Measurements from ENCODE around the gene THAP10.
"Not testable (repeated sequence)": the region's sequence is repeated elsewhere in the genome, so short reads cannot be mapped to it uniquely, and the experiment has no call there.

THAP10 gene

GRCh38 chr15:70873232-70874054 is 18.8 kb downstream of the THAP10 start:
- DNase-seq (ENCODE audit: low spot score) (no peak), ATAC-seq (ENCODE audit: low read depth) (no peak)
- Histone ChIP-seq H3K36me3 (ENCODE audit: low read depth) (no peaks in the 10 kb centered on the region), H3K9me3 (ENCODE audit: severe bottlenecking) (no peaks in the 10 kb centered on the region), H3K4me3 (ENCODE audit: severe bottlenecking) (no peak overlapping the region), H3K4me1 (ENCODE audit: insufficient read depth, poor library complexity, severe bottlenecking) (no peaks in the 10 kb centered on the region), H3K27ac (ENCODE audit: poor library complexity, severe bottlenecking) (no peak overlapping the region), H3K27me3 (ENCODE audit: insufficient read depth, poor library complexity, severe bottlenecking) (no peaks in the 10 kb centered on the region)
- no peak for TF ChIP-seq CTCF (IDR thresholded peaks at IDR 0.05; ENCODE audit: poor library complexity, severe bottlenecking)

DNA sequence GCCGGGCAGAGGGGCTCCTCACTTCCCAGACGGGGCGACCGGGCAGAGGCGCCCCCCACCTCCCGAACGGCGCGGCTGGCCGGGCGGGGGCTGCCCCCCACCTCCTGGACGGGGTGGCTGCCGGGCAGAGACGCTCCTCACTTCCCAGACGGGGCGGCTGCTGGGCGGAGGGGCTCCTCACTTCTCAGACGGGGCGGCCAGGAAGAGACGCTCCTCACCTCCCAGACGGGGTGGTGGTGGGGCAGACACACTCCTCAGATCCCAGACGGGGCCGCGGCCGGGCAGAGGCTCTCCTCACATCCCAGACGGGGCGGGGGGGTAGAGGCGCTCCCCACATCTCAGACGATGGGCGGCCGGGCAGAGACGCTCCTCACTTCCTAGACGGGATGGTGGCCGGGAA is 20.7 kb downstream of the THAP10 start:
- ATAC-seq (ENCODE audit: low read depth); H3K27me3 ChIP-seq (ENCODE audit: insufficient read depth, poor library complexity, severe bottlenecking); H3K4me1 ChIP-seq (ENCODE audit: insufficient read depth, poor library complexity, severe bottlenecking); H3K27ac ChIP-seq (ENCODE audit: poor library complexity, severe bottlenecking); H3K36me3 ChIP-seq (ENCODE audit: low read depth); H3K9me3 ChIP-seq (ENCODE audit: severe bottlenecking); H3K4me3 ChIP-seq (ENCODE audit: severe bottlenecking): not testable (repeated sequence)
- peak; percentile 69 for DNase-seq (ENCODE audit: low spot score)

DNA sequence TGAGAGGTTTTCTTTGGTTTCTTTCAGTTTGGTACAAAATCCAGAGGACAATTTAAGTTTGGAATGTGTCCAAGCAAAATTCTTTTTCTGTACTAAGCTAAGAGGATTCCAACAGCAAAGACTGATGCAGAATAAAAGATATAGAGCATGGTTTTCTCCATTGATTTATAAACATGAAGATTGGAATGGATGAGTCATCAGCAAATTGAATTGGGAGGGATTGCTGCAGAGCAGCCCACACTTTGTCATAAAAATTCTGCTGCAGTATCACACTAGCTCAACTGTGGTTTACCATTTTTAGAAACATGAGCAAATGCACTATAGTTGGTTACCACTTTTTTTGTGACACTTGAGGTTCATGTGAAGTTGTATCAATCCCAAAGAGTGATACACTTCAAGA is 22.2 kb downstream of the THAP10 start:
- H3K9me3 ChIP-seq (ENCODE audit: severe bottlenecking) = no peaks in the 10 kb centered on the region
- peaks cover 5% of the 10 kb centered on the region for H3K4me1 ChIP-seq (ENCODE audit: insufficient read depth, poor library complexity, severe bottlenecking)
- DNase-seq (ENCODE audit: low spot score) = no peak
- H3K36me3 ChIP-seq (ENCODE audit: low read depth) = no peaks in the 10 kb centered on the region
- TF ChIP-seq CTCF (IDR thresholded peaks at IDR 0.05; ENCODE audit: poor library complexity, severe bottlenecking) = no peak
- H3K27me3 ChIP-seq (ENCODE audit: insufficient read depth, poor library complexity, severe bottlenecking) = no peaks in the 10 kb centered on the region
- ATAC-seq (ENCODE audit: low read depth) = peak; percentile 55; the same call in 1 of the 3 replicates
- H3K4me3 ChIP-seq (ENCODE audit: severe bottlenecking) = no peak overlapping the region
- H3K27ac ChIP-seq (ENCODE audit: poor library complexity, severe bottlenecking) = no peak overlapping the region

GRCh38 chr15:70869346-70869745 is 22.9 kb downstream of the THAP10 start:
- ATAC-seq (ENCODE audit: low read depth) (0 out of 3 replicates have a peak, but pooled peaks have one; percentile 21), DNase-seq (ENCODE audit: low spot score) (no peak)
- H3K36me3 ChIP-seq (ENCODE audit: low read depth) = no peaks in the 10 kb centered on the region
- H3K27me3 ChIP-seq (ENCODE audit: insufficient read depth, poor library complexity, severe bottlenecking) = no peaks in the 10 kb centered on the region
- peaks cover 5% of the 10 kb centered on the region for H3K4me1 ChIP-seq (ENCODE audit: insufficient read depth, poor library complexity, severe bottlenecking)
- H3K27ac ChIP-seq (ENCODE audit: poor library complexity, severe bottlenecking) = no peak overlapping the region
- H3K4me3 ChIP-seq (ENCODE audit: severe bottlenecking) = no peak overlapping the region
- H3K9me3 ChIP-seq (ENCODE audit: severe bottlenecking) = no peaks in the 10 kb centered on the region
- TF ChIP-seq CTCF (IDR thresholded peaks at IDR 0.05; ENCODE audit: poor library complexity, severe bottlenecking) = no peak

- no peak for TF ChIP-seq CTCF (IDR thresholded peaks at IDR 0.05; ENCODE audit: poor library complexity, severe bottlenecking)
- H3K9me3 ChIP-seq (ENCODE audit: severe bottlenecking) = no peaks in the 10 kb centered on the region
- ATAC-seq (ENCODE audit: low read depth) = no peak
- peaks cover 14% of the 10 kb centered on the region for H3K4me1 ChIP-seq (ENCODE audit: insufficient read depth, poor library complexity, severe bottlenecking)
- H3K4me3 ChIP-seq (ENCODE audit: severe bottlenecking) = no peak overlapping the region
- no peaks in the 10 kb centered on the region for H3K36me3 ChIP-seq (ENCODE audit: low read depth)
- no peaks in the 10 kb centered on the region for H3K27me3 ChIP-seq (ENCODE audit: insufficient read depth, poor library complexity, severe bottlenecking)
- DNase-seq (ENCODE audit: low spot score) = no peak
- H3K27ac ChIP-seq (ENCODE audit: poor library complexity, severe bottlenecking) = no peak overlapping the region
Observed at GRCh38 chr15:70867911-70868467, 24.2 kb downstream of the THAP10 start.
